T-cell (primary cell): Measurements from ENCODE around the gene POC1A. TPM values are rescaled to one million over a fixed set of nuclear protein-coding genes. Genes with fewer than 3 reads are reported as not detected.

Source experiments
- ATAC-seq, 4 experiments: fragments of 200-7000 bp in 3 of 4; fragments of 150-1000 bp in 1 of 4; cut with Tn5 transposase; replicated peaks in 1 of 4; 1 replicate in 3 of 4; 2 replicates in 1 of 4; pipeline ENCODE4 v1.10.0; 2021; ENCODE audit warnings: moderate library complexity in 3 of 4, mild to moderate bottlenecking in 2 of 4, moderate number of reproducible peaks in 1 of 4
- CTCF ChIA-PET, 2 donors: fragments of 300-600 bp; sonication (Branson Sonifier 250); formaldehyde crosslinking; loops; one replicate each; lab custom pipeline; 2022; ENCODE audit warnings: antibody characterized with exemption in 2 of 2; lab: Charles Lee
- POLR2A ChIA-PET, 2 donors: fragments of 300-600 bp; sonication (Branson Sonifier 250); formaldehyde crosslinking; loops; one replicate each; lab custom pipeline; 2022; ENCODE audit warnings: antibody characterized with exemption in 2 of 2; lab: Charles Lee
- DNase-seq, 35 experiments: peaks; one replicate each; pipeline versions ENCODE4 v3.0.0 to v3.0.0-alpha.2; 2013 to 2023
- H3K27ac ChIP-seq: one replicate; pipeline ENCODE4 v1.5.1; 2013; ENCODE audit warnings: low read length
- H3K27me3 ChIP-seq, 2 experiments: replicated peaks in 1 of 2; 1 replicate in 1 of 2; 2 replicates in 1 of 2; pipeline versions ENCODE4 v1.6.1 to v1.7.0; 2013; ENCODE audit warnings: low read length in 1 of 2, mixed read lengths in 1 of 2; ENCODE audit not compliant: control insufficient read depth in 2 of 2, insufficient read depth in 2 of 2; ENCODE audit errors: extremely low read depth in 1 of 2
- H3K36me3 ChIP-seq, 2 donors: 1 replicate in 1 of 2; 2 replicates in 1 of 2; pipeline versions ENCODE4 v1.6.1 to v1.7.0; 2013; ENCODE audit warnings: low read length in 1 of 2; ENCODE audit not compliant: control insufficient read depth in 2 of 2, insufficient read depth in 1 of 2; ENCODE audit errors: extremely low read depth in 1 of 2
- H3K4me1 ChIP-seq, 2 experiments: 1 replicate in 1 of 2; 2 replicates in 1 of 2; pipeline versions ENCODE4 v1.6.1 to v1.7.0; 2013; ENCODE audit warnings: low read length in 2 of 2, mixed read lengths in 1 of 2; ENCODE audit not compliant: insufficient read depth in 2 of 2, control insufficient read depth in 1 of 2; ENCODE audit errors: extremely low read depth in 1 of 2
- H3K4me3 ChIP-seq, 2 donors: 1 replicate in 1 of 2; 2 replicates in 1 of 2; pipeline versions ENCODE4 v1.5.1 to v1.7.0; 2013; ENCODE audit warnings: mild to moderate bottlenecking in 2 of 2, low read length in 1 of 2, moderate library complexity in 1 of 2; ENCODE audit not compliant: control insufficient read depth in 1 of 2; ENCODE audit errors: extremely low read depth in 1 of 2
- H3K9me3 ChIP-seq: 2 replicates; pipeline ENCODE4 v1.7.0; 2013
- H3K27ac Mint-ChIP-seq, 2 donors: one replicate each; pipeline ENCODE4 v1.8.0; 2020 to 2021; ENCODE audit warnings: mild to moderate bottlenecking in 2 of 2, mixed read lengths in 2 of 2
- H3K27me3 Mint-ChIP-seq, 2 donors: one replicate each; pipeline ENCODE4 v1.8.0; 2021 to 2022; ENCODE audit warnings: mixed read lengths in 2 of 2
- H3K36me3 Mint-ChIP-seq: one replicate; pipeline ENCODE4 v1.8.0; 2021; ENCODE audit warnings: mixed read lengths
- H3K4me1 Mint-ChIP-seq, 3 donors: one replicate each; pipeline ENCODE4 v1.8.0; 2020 to 2022; ENCODE audit warnings: mixed read lengths in 3 of 3, mild to moderate bottlenecking in 1 of 3
- H3K4me3 Mint-ChIP-seq, 3 donors: one replicate each; pipeline ENCODE4 v1.8.0; 2020 to 2022; ENCODE audit warnings: mild to moderate bottlenecking in 3 of 3, mixed read lengths in 3 of 3, moderate library complexity in 3 of 3
- H3K9me3 Mint-ChIP-seq, 3 donors: one replicate each; pipeline ENCODE4 v1.8.0; 2020 to 2022; ENCODE audit warnings: mixed read lengths in 3 of 3
- WGBS: methylation state at CpG from one replicate; pipeline ENCODE4 v1.1.5; 2013; ENCODE audit warnings: missing lambda C conversion rate; ENCODE audit not compliant: insufficient coverage; 5-methylcytosine and 5-hydroxymethylcytosine counted together
- total RNA-seq, 35 experiments: library from RNA in 6 of 35; stranded (reverse) in 6 of 35; fragments of 120-200 nt in 1 of 35; gene quantifications; one replicate each; pipeline versions ENCODE4 v1.2.1 to v1.2.4 and lab custom pipeline; 2013 to 2026

The POC1A gene
- total RNA-seq, 5 donors from 2014 or later (not counting 1 experiment from before 2014, with no cell fraction given): 0.91 to 1.9 (median 1.7) TPM

GRCh38 chr3:52150357-52150756 is 3.9 kb downstream of the POC1A start:
- 93% methylated on average over 3 of the region's 3 CpGs for WGBS
- ATAC-seq: no peak

GRCh38 chr3:52149726-52150125 is 4.5 kb downstream of the POC1A start:
- no peak overlapping the region for H3K4me3 ChIP-seq
- DNase-seq: no peak
- 94% methylated on average over 11 of the region's 11 CpGs for WGBS
- ATAC-seq: no peak
- H3K27ac ChIP-seq: no peak overlapping the region
- Mint-ChIP-seq H3K36me3 (no peaks in the 10 kb centered on the region), H3K4me3 (no peak overlapping the region), H3K9me3 (no peaks in the 10 kb centered on the region), H3K4me1 (peaks cover 3 to 7% (median 4%) of the 10 kb centered on the region in 3 donors), H3K27me3 (no peaks in the 10 kb centered on the region), H3K27ac (no peak overlapping the region)
- H3K4me1 ChIP-seq: peaks cover 0 to 10% of the 10 kb centered on the region in 2 experiments
- no peaks in the 10 kb centered on the region for H3K36me3 ChIP-seq
- H3K27me3 ChIP-seq: no peaks in the 10 kb centered on the region
- ChIA-PET CTCF (interaction anchor here in 1 of 2 donors (0.9 kb wide), 1 partner anchor 208 kb away, joined by 3 read pairs; the partner anchor contains the start of gene RRP9), POLR2A (no interaction called here)
- no peaks in the 10 kb centered on the region for H3K9me3 ChIP-seq

More at GRCh38 chr3:52150357-52150756, 3.9 kb downstream of the POC1A start:
- Mint-ChIP-seq H3K36me3 (no peaks in the 10 kb centered on the region), H3K4me3 (no peak overlapping the region), H3K27me3 (no peaks in the 10 kb centered on the region), H3K4me1 (peaks cover 6 to 9% (median 7%) of the 10 kb centered on the region in 3 donors), H3K9me3 (no peaks in the 10 kb centered on the region), H3K27ac (no peak overlapping the region)
- H3K4me3 ChIP-seq: no peak overlapping the region
- H3K27me3 ChIP-seq: no peaks in the 10 kb centered on the region
- H3K27ac ChIP-seq: no peak overlapping the region
- no peaks in the 10 kb centered on the region for H3K9me3 ChIP-seq
- DNase-seq: no peak
- ChIA-PET CTCF (interaction anchor here in 1 of 2 donors (0.9 kb wide), 1 partner anchor 209 kb away, joined by 3 read pairs; the partner anchor contains the start of gene RRP9), POLR2A (no interaction called here)
- peaks cover 2 to 14% of the 10 kb centered on the region in 2 experiments for H3K4me1 ChIP-seq
- H3K36me3 ChIP-seq: no peaks in the 10 kb centered on the region

GRCh38 chr3:52149021-52149420 is 5.2 kb downstream of the POC1A start:
- no peak for ATAC-seq
- Histone ChIP-seq H3K27ac (no peak overlapping the region), H3K9me3 (no peaks in the 10 kb centered on the region), H3K4me3 (no peak overlapping the region), H3K27me3 (no peaks in the 10 kb centered on the region), H3K4me1 (peaks cover 0 to 12% of the 10 kb centered on the region in 2 experiments), H3K36me3 (no peaks in the 10 kb centered on the region)
- no peak overlapping the region for H3K27ac Mint-ChIP-seq
- ChIA-PET CTCF (no interaction called here), POLR2A (no interaction called here)
- DNase-seq: no peak
- peaks cover 6 to 12% (median 8%) of the 10 kb centered on the region in 3 donors for H3K4me1 Mint-ChIP-seq
- no peak overlapping the region for H3K4me3 Mint-ChIP-seq
- H3K36me3 Mint-ChIP-seq: no peaks in the 10 kb centered on the region
- H3K9me3 Mint-ChIP-seq: no peaks in the 10 kb centered on the region
- no peaks in the 10 kb centered on the region for H3K27me3 Mint-ChIP-seq
- 91% methylated on average over 8 of the region's 8 CpGs for WGBS

- CTCF ChIA-PET: interaction anchor here (0.6 to 0.8 kb wide), 4 partner anchors 103 to 344 kb away, joined by 3 to 4 read pairs (median 4); partner anchors contain the start of gene RPL29 (in 1 of the 2)
- no peaks in the 10 kb centered on the region for H3K27me3 ChIP-seq
- no peak overlapping the region for H3K4me3 Mint-ChIP-seq
- no peaks in the 10 kb centered on the region for H3K36me3 Mint-ChIP-seq
- no peaks in the 10 kb centered on the region for H3K36me3 ChIP-seq
- POLR2A ChIA-PET: no interaction called here
- WGBS: 97% methylated on average over 6 of the region's 8 CpGs
- peaks cover 0 to 9% of the 10 kb centered on the region in 2 experiments for H3K4me1 ChIP-seq
- H3K9me3 Mint-ChIP-seq: no peaks in the 10 kb centered on the region
- no peaks in the 10 kb centered on the region for H3K27me3 Mint-ChIP-seq
- ATAC-seq (no peak), DNase-seq (no peak)
- no peaks in the 10 kb centered on the region for H3K9me3 ChIP-seq
- no peak overlapping the region for H3K27ac Mint-ChIP-seq
- H3K27ac ChIP-seq: no peak overlapping the region
- H3K4me3 ChIP-seq: no peak overlapping the region
- H3K4me1 Mint-ChIP-seq: peaks cover 6 to 15% (median 9%) of the 10 kb centered on the region in 3 donors
Measured at GRCh38 chr3:52147804-52148203, 6.4 kb downstream of the POC1A start.

GRCh38 chr3:52146811-52147210 is 7.4 kb downstream of the POC1A start:
- H3K27me3 Mint-ChIP-seq: no peaks in the 10 kb centered on the region

GRCh38 chr3:52146189-52146588 is 8.0 kb downstream of the POC1A start:
- H3K27me3 Mint-ChIP-seq: no peaks in the 10 kb centered on the region
- no peak overlapping the region for H3K27ac Mint-ChIP-seq
- 89% methylated on average over 1 of the region's 1 CpG for WGBS
- H3K4me3 ChIP-seq: no peak overlapping the region
- no peaks in the 10 kb centered on the region for H3K36me3 Mint-ChIP-seq
- H3K27ac ChIP-seq: no peak overlapping the region
- ATAC-seq (no peak), DNase-seq (no peak)
- H3K27me3 ChIP-seq: no peaks in the 10 kb centered on the region
- ChIA-PET POLR2A (no interaction called here), CTCF (no interaction called here)
- no peaks in the 10 kb centered on the region for H3K9me3 ChIP-seq
- H3K4me1 Mint-ChIP-seq: peaks cover 6 to 15% (median 9%) of the 10 kb centered on the region in 3 donors
- no peak overlapping the region for H3K4me3 Mint-ChIP-seq
- H3K9me3 Mint-ChIP-seq: no peaks in the 10 kb centered on the region
- H3K36me3 ChIP-seq: no peaks in the 10 kb centered on the region
- H3K4me1 ChIP-seq: peaks cover 0 to 9% of the 10 kb centered on the region in 2 experiments

More at GRCh38 chr3:52146811-52147210, 7.4 kb downstream of the POC1A start:
- no peak for ATAC-seq
- ChIA-PET POLR2A (no interaction called here), CTCF (interaction anchor here in 1 of 2 donors (1.0 kb wide), 1 partner anchor 16 kb away, joined by 3 read pairs; no protein-coding TSS in a partner anchor)
- no peaks in the 10 kb centered on the region for H3K36me3 ChIP-seq
- no peak overlapping the region for H3K4me3 ChIP-seq
- H3K9me3 ChIP-seq: no peaks in the 10 kb centered on the region
- no peak for DNase-seq
- peaks cover 0 to 9% of the 10 kb centered on the region in 2 experiments for H3K4me1 ChIP-seq
- Mint-ChIP-seq H3K9me3 (no peaks in the 10 kb centered on the region), H3K36me3 (no peaks in the 10 kb centered on the region), H3K4me3 (no peak overlapping the region), H3K27ac (no peak overlapping the region), H3K4me1 (peaks cover 6 to 15% (median 9%) of the 10 kb centered on the region in 3 donors)
- no peak overlapping the region for H3K27ac ChIP-seq
- 94% methylated on average over 12 of the region's 13 CpGs for WGBS
- no peaks in the 10 kb centered on the region for H3K27me3 ChIP-seq
